Peyer's patch (tissue), 4 donors: ENCODE results near the gene ST3GAL4.

Experiments used
- CTCF ChIP-seq, 6 experiments: fragments of 450-650 bp in 4 of 6; fragments of 200-600 bp in 2 of 6; sonication (generic) in 1 of 6; IDR thresholded peaks; one replicate each; pipeline ENCODE4 v1.5.1; 2017 to 2019; ENCODE audit warnings: antibody characterized with exemption in 6 of 6, mild to moderate bottlenecking in 3 of 6, moderate library complexity in 1 of 6
- POLR2A ChIP-seq, 2 donors: fragments of 450-650 bp; IDR thresholded peaks; one replicate each; pipeline ENCODE4 v1.5.1; 2017; ENCODE audit warnings: antibody characterized with exemption in 2 of 2, mild to moderate bottlenecking in 2 of 2, moderate library complexity in 2 of 2

GRCh38 chr11:126413843-126414405, 58.4 kb downstream of the ST3GAL4 start:
- TF ChIP-seq CTCF (IDR thresholded peaks at IDR 0.05) (no peak), POLR2A (IDR thresholded peaks at IDR 0.05) (no peak)
